ENCODE measurements around the gene SMYD3.

- TF ChIP-seq CTCF (IDR thresholded peaks at IDR 0.05; ENCODE audit: low read depth, low read length, poor library complexity, severe bottlenecking) (no peak), EZH2phosphoT487 (IDR thresholded peaks at IDR 0.05; ENCODE audit: borderline replicate concordance, low read length) (no peak)
Observed at GRCh38 chr1:246550402-246550801, 43.3 kb upstream of the SMYD3 start.

Measured in DOHH2 (cell line).